GM12891 (cell line): ENCODE data around the gene PIK3R4.

Experiments
- DNase-seq: peaks from one replicate; pipeline ENCODE4 v3.0.0; 2011; ENCODE audit warnings: low spot score; ENCODE audit not compliant: insufficient read length
- FAIRE-seq: peaks from 2 replicates; lab custom pipeline; 2011; peaks lifted over from hg19 to GRCh38; lab: Jason Lieb, UNC
- PAX5 ChIP-seq: IDR thresholded peaks from 2 replicates; pipeline ENCODE4 v1.6.1; 2011; ENCODE audit warnings: low read length, moderate library complexity, mild to moderate bottlenecking; ENCODE audit not compliant: insufficient read depth, severe bottlenecking
- POLR2A ChIP-seq: IDR thresholded peaks from 2 replicates; pipeline ENCODE4 v1.6.1; 2011; ENCODE audit warnings: low read depth, low read length, control low read depth
- POLR2AphosphoS5 ChIP-seq: IDR thresholded peaks from 2 replicates; pipeline ENCODE4 v1.6.1; 2011; ENCODE audit warnings: low read depth, low read length, control low read depth
- POU2F2 ChIP-seq: IDR thresholded peaks from 2 replicates; pipeline ENCODE4 v1.6.1; 2011; ENCODE audit warnings: low read depth, mild to moderate bottlenecking, control low read depth, low read length, moderate library complexity
- SPI1 ChIP-seq: IDR thresholded peaks from 2 replicates; pipeline ENCODE4 v1.6.1; 2011; ENCODE audit warnings: low read depth, low read length, control low read depth
- TAF1 ChIP-seq: IDR thresholded peaks from 2 replicates; pipeline ENCODE4 v1.6.1; 2011; ENCODE audit warnings: low read depth, low read length, control low read depth

PIK3R4 gene

DNA sequence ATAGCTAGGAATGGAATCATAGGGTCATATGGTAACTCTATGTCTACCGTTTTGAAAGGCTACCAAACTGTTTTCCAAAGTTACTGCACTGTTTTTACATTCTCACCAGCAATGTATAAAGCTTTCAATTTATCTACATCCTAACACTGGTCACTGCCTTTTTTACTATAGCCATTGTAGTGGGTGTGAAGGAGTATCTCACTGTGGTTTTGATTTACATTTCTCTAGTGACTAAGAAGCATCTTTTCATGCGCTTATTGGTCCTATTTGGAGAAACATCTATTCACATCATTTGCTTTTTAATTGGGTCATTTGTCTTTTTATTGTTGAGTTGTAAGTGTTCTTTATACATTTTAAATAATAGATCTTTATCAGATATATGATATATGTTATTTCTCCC is 53.3 kb downstream of the PIK3R4 start:
- FAIRE-seq = no peak
- TF ChIP-seq POLR2A (no peak), TAF1 (no peak), POU2F2 (no peak), PAX5 (no peak)
- DNase-seq = no peak

DNA sequence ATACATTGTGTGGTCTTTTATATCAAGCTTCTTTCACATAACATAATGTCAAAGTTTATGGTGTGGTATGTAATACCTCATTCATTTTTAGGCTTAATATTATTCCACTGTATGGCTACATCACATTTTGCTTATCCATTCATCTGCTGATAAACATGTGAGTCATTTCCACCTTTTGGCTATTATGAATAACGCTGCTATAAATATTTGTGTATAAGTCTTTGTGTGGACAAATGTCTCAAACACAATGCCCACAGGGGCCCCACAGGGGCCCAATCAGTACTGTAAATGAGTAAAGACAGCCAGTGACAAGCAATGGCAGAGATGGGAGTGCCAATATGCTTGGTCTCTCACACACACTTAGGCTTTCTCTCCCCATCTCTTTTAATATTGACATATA is 54.2 kb downstream of the PIK3R4 start:
- TF ChIP-seq SPI1 = no peak
- TF ChIP-seq PAX5 = no peak
- no peak for TF ChIP-seq POLR2A
- no peak for TF ChIP-seq POU2F2
- TF ChIP-seq TAF1 = no peak
- TF ChIP-seq POLR2AphosphoS5 = no peak
- DNase-seq (no peak), FAIRE-seq (peak; percentile 13)

DNA sequence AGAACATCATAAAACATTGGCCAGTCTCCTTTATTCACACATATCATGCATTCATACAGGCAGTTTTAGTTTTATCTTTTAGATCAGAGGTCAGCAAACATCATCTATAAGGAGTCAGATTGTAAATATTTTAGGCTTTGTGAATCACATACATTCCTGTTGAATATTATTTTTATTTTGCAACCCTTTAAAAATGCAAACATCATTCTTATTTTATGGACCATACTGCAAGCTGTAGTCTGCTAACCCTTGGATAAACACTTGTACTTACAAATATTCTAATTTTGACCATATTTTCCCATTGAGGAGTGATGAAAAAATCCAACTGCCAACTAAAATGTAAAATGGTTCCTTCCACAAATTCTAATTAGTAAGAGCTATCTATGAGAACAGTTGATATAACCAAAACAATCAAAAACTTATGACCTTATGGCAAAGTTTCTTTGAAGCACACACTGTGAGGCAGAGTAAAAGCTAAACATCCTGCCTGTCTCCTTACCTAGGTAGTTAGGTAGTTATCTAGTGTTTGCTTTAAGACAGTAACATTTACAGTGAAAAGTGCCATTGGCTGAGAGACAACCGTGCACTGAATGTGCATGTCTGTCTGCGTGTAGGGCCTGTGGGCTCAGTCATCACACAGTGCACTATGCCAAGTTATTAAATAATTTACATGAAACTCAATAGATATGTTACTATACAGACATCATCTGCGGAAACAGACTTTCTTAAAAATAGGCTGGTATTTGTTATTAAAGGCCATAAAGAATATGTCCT is 57.7 kb downstream of the PIK3R4 start:
- FAIRE-seq (peak; percentile 5), DNase-seq (no peak)
- TF ChIP-seq POLR2AphosphoS5 (no peak), SPI1 (no peak), POLR2A (no peak), TAF1 (no peak), POU2F2 (no peak), PAX5 (no peak)

- no peak for DNase-seq
- peak; percentile 66 for FAIRE-seq
- TF ChIP-seq POLR2AphosphoS5 (no peak), POU2F2 (no peak), PAX5 (no peak), TAF1 (no peak), POLR2A (no peak), SPI1 (no peak)
These were observed 58.5 kb downstream of the PIK3R4 start for GRCh38 chr3:130688015-130688688.

DNA sequence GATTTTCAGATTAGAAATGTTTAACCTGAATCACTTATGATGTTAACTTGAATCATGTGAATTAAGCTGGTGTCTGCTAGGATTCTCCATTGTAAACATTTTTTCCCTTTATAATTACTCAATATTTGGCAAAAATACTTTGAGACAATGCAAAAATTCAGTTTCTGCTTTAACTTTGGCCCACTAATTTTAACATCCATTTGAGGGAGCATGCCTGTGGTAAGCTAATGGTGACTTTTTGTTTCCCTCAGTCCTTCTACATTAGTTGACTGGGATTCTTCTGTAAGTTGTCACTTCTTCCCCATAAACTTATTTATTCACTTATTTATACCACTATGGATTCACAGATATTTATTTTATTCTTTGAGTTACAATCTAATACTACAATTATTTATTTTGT is 59.3 kb downstream of the PIK3R4 start:
- DNase-seq (no peak), FAIRE-seq (no peak)
- TF ChIP-seq POU2F2 (no peak), POLR2AphosphoS5 (no peak), PAX5 (no peak), POLR2A (no peak), TAF1 (no peak), SPI1 (no peak)

DNA sequence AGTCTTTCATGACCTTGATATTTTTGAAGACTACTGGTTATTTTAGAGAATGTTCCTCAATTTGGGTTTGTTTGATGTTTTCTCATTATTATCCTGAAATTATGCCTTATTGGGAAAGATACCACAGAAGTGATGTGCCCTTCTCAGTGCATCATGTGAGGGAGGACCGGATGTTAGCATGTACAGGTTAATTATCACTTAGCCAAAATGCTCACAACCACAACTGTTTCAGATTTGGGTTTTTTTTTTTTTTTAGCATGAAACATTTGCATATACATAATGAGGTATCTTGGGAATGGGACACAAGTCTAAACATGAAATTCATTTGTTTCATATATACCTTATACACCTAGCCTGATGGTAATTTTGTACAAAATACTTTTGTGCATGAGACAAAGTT is 59.8 kb downstream of the PIK3R4 start:
- FAIRE-seq = no peak
- no peak for DNase-seq
- TF ChIP-seq SPI1 = no peak
- no peak for TF ChIP-seq POLR2A
- no peak for TF ChIP-seq PAX5
- TF ChIP-seq POU2F2 = no peak

- FAIRE-seq (no peak), DNase-seq (no peak)
- TF ChIP-seq PAX5 = no peak
- TF ChIP-seq TAF1 = no peak
- TF ChIP-seq POU2F2 = no peak
These were observed 64.5 kb downstream of the PIK3R4 start for GRCh38 chr3:130682131-130682530.

DNA sequence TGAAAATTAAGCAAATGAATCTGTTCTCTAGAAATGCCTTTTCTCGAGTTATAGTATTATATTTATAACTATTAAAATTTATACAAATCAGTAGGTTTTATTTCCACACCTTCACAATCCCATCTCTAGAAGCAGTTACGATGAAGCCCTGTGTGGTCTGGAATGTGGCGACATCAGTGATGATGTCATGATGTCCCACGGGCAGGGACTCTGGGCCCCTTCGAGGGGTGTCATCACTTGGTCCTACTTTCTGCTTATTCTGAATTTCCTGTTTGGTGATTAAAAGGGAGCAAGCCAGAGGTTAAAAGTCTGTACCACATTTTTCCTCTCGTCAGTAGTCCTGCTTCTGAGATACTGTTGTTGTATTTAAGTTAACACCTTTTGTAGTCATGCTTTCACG is 67.4 kb downstream of the PIK3R4 start:
- TF ChIP-seq POLR2A (no peak), POU2F2 (no peak), POLR2AphosphoS5 (no peak), SPI1 (no peak), PAX5 (no peak), TAF1 (no peak)
- FAIRE-seq (no peak), DNase-seq (no peak)

GRCh38 chr3:130677343-130677742 is 69.3 kb downstream of the PIK3R4 start:
- FAIRE-seq (no peak), DNase-seq (no peak)
- TF ChIP-seq TAF1 (no peak), POLR2A (no peak), POLR2AphosphoS5 (no peak), SPI1 (no peak), POU2F2 (no peak), PAX5 (no peak)

DNA sequence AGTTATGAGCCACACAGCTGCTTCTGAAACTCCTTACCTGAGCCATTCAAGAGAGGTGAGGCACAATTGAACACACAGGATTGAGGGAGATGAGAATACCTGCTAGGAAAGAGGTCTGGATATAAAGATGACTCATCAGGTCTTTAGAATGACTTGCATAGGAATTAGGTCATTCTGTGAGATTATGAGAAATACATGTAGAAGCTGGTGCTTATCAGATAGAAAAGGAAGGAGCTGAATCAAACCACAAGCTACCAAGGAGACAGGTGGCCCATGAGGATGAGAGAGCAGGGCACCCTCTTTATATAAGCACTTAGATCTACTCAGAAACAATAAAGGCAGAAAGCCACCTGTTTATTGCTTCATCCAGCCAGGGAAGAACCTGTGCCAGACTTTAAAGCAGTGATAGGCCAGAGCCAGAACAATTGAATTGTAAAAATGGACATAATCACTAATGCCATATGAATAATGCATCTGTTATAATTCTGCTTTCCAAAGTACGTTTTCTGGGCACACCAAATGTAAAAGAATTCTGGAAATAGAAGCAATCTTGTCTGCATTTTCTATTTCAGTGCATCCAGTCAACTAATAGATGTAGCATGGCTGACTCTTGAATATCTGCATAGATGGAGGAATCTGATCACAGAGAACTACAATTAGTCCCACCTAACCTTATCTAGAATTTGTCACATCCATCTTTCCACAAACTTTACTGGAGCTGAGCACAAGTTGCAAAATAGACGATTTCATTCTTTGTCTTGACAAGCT is 74.9 kb downstream of the PIK3R4 start:
- DNase-seq (no peak), FAIRE-seq (no peak)
- TF ChIP-seq POLR2A (no peak), POU2F2 (no peak), POLR2AphosphoS5 (no peak), SPI1 (no peak), TAF1 (no peak), PAX5 (no peak)

- TF ChIP-seq TAF1 (no peak), POU2F2 (no peak), PAX5 (no peak), SPI1 (no peak), POLR2AphosphoS5 (no peak), POLR2A (no peak)
- FAIRE-seq (no peak), DNase-seq (no peak)
These were observed 76.9 kb downstream of the PIK3R4 start for GRCh38 chr3:130669740-130670139.
